ENCODE data around the gene PRKRA.
"Not testable (repeated sequence)": the region's sequence is repeated elsewhere in the genome, so short reads cannot be mapped to it uniquely, and the experiment has no call there.

The PRKRA gene

GRCh38 chr2:178450774-178451525 lies at the start of gene PRKRA, which contains the start of gene PJVK:
Gene PRKRA (minus strand): TSS chr2:178451175. CDS start chr2:178451030, 145 bp downstream.
Gene PJVK (plus strand): TSS chr2:178451378. CDS start chr2:178453410, 2,032 bp downstream.
- DNase-seq (ENCODE audit: low spot score): peak; percentile 99

- DNase-seq (ENCODE audit: low spot score): no peak
Observed at GRCh38 chr2:178499640-178500039, 48.7 kb upstream of the PRKRA start.

GRCh38 chr2:178498137-178498536 lies 47.2 kb upstream of the PRKRA start:
- no peak for DNase-seq (ENCODE audit: low spot score)

GRCh38 chr2:178496049-178496448 lies 45.1 kb upstream of the PRKRA start:
- no peak for DNase-seq (ENCODE audit: low spot score)

- DNase-seq (ENCODE audit: low spot score): no peak
Observed at GRCh38 chr2:178491612-178492011, 40.6 kb upstream of the PRKRA start.

GRCh38 chr2:178485356-178485755 lies 34.4 kb upstream of the PRKRA start:
- DNase-seq (ENCODE audit: low spot score): no peak

- peak; percentile 47 for DNase-seq (ENCODE audit: low spot score)
Observed at GRCh38 chr2:178484245-178485041, 33.5 kb upstream of the PRKRA start.

- no peak for DNase-seq (ENCODE audit: low spot score)
Observed at GRCh38 chr2:178482437-178482836, 31.5 kb upstream of the PRKRA start.

GRCh38 chr2:178480227-178481181 lies 29.5 kb upstream of the PRKRA start, which contains the start of gene PLEKHA3:
Gene PLEKHA3 (plus strand): TSS chr2:178480457. CDS start chr2:178480870, 413 bp downstream.
- peak; percentile 95 for DNase-seq (ENCODE audit: low spot score)

GRCh38 chr2:178479758-178480226 lies 28.8 kb upstream of the PRKRA start:
- no peak for DNase-seq (ENCODE audit: low spot score)

- peak; percentile 27 for DNase-seq (ENCODE audit: low spot score)
Observed at GRCh38 chr2:178479275-178479616, 28.3 kb upstream of the PRKRA start.

GRCh38 chr2:178478439-178479274 lies 27.7 kb upstream of the PRKRA start, which contains the start of gene FKBP7:
Gene FKBP7 (minus strand): TSS chr2:178478600. CDS start chr2:178478499, 101 bp downstream.
- peak; percentile 92 for DNase-seq (ENCODE audit: low spot score)

- DNase-seq (ENCODE audit: low spot score): no peak
Observed at GRCh38 chr2:178478130-178478438, 27.1 kb upstream of the PRKRA start.

GRCh38 chr2:178477443-178478129 lies 26.6 kb upstream of the PRKRA start:
- no peak for DNase-seq (ENCODE audit: low spot score)

GRCh38 chr2:178476477-178476876 lies 25.5 kb upstream of the PRKRA start:
- no peak for DNase-seq (ENCODE audit: low spot score)

GRCh38 chr2:178474560-178474959 lies 23.6 kb upstream of the PRKRA start:
- no peak for DNase-seq (ENCODE audit: low spot score)

GRCh38 chr2:178473931-178474330 lies 23.0 kb upstream of the PRKRA start:
- no peak for DNase-seq (ENCODE audit: low spot score)

GRCh38 chr2:178473373-178473772 lies 22.4 kb upstream of the PRKRA start:
- no peak for DNase-seq (ENCODE audit: low spot score)

- not testable (repeated sequence) for DNase-seq (ENCODE audit: low spot score)
Observed at GRCh38 chr2:178471313-178471712, 20.3 kb upstream of the PRKRA start.

GRCh38 chr2:178469219-178469849 lies 18.4 kb upstream of the PRKRA start:
- DNase-seq (ENCODE audit: low spot score): no peak
